Measurements from ENCODE around the gene ADAMTS8.

GRCh38 chr11:130420478-130421198 is 7.8 kb downstream of the ADAMTS8 start:
- TF ChIP-seq CTCF (conservative IDR thresholded peaks at IDR 0.05 in 1 of 2, IDR thresholded peaks at IDR 0.05 in 1 of 2; ENCODE audit: low read depth in 1 of 2, low read length in 2 of 2), result no peak
- TF ChIP-seq EZH2 (IDR thresholded peaks at IDR 0.05; ENCODE audit: low read length, missing control alignments), result no peak
